CD8-positive, alpha-beta memory T cell (primary cell): ENCODE results near the gene ZCCHC24. TPM values are rescaled to one million over a fixed set of nuclear protein-coding genes. Genes with fewer than 3 reads are reported as not detected.

ENCODE experiments used
- CTCF ChIA-PET: fragments of 350-600 bp; sonication (Branson Sonifier 250); formaldehyde crosslinking; loops from one replicate; lab custom pipeline; 2021; ENCODE audit warnings: antibody characterized with exemption; lab: Charles Lee
- POLR2A ChIA-PET: fragments of 350-600 bp; sonication (Branson Sonifier 250); formaldehyde crosslinking; loops from one replicate; lab custom pipeline; 2021; ENCODE audit warnings: antibody characterized with exemption; lab: Charles Lee
- DNase-seq, 5 donors: peaks; one replicate each; pipeline versions ENCODE4 v3.0.0 to v3.0.0-alpha.2; 2020 to 2022; ENCODE audit warnings: mixed read lengths in 1 of 5
- H3K27ac ChIP-seq: one replicate; pipeline ENCODE4 v1.7.0; 2013; ENCODE audit warnings: low read depth, mild to moderate bottlenecking, low read length, moderate library complexity
- H3K27me3 ChIP-seq: 2 replicates; pipeline ENCODE4 v1.7.0; 2013; ENCODE audit warnings: low read length, mild to moderate bottlenecking; ENCODE audit not compliant: insufficient read depth, poor library complexity, severe bottlenecking
- H3K36me3 ChIP-seq: 2 replicates; pipeline ENCODE4 v1.7.0; 2013; ENCODE audit warnings: mild to moderate bottlenecking, low read length, moderate library complexity; ENCODE audit not compliant: insufficient read depth
- H3K4me1 ChIP-seq: 2 replicates; pipeline ENCODE4 v1.7.0; 2013; ENCODE audit warnings: mild to moderate bottlenecking, low read length, moderate library complexity; ENCODE audit not compliant: insufficient read depth
- H3K4me3 ChIP-seq: 2 replicates; pipeline ENCODE4 v1.7.0; 2013; ENCODE audit warnings: mild to moderate bottlenecking, low read length
- H3K9me3 ChIP-seq: 2 replicates; pipeline ENCODE4 v1.7.0; 2013; ENCODE audit warnings: mild to moderate bottlenecking, low read length
- H3K27ac Mint-ChIP-seq, 8 donors: one replicate each; pipeline ENCODE4 v1.8.0; 2020 to 2021; ENCODE audit warnings: mixed read lengths in 8 of 8, mild to moderate bottlenecking in 6 of 8, inconsistent platforms in 3 of 8, moderate library complexity in 3 of 8
- H3K27me3 Mint-ChIP-seq, 2 donors: one replicate each; pipeline ENCODE4 v1.8.0; 2020 to 2021; ENCODE audit warnings: mixed read lengths in 2 of 2, mild to moderate bottlenecking in 1 of 2, moderate library complexity in 1 of 2
- H3K36me3 Mint-ChIP-seq, 3 donors: one replicate each; pipeline ENCODE4 v1.8.0; 2020 to 2021; ENCODE audit warnings: mixed read lengths in 3 of 3, inconsistent platforms in 1 of 3, mild to moderate bottlenecking in 1 of 3
- H3K4me1 Mint-ChIP-seq, 3 donors: one replicate each; pipeline ENCODE4 v1.8.0; 2020 to 2021; ENCODE audit warnings: mixed read lengths in 3 of 3, inconsistent platforms in 1 of 3, mild to moderate bottlenecking in 1 of 3
- H3K4me3 Mint-ChIP-seq, 7 donors: one replicate each; pipeline ENCODE4 v1.8.0; 2020 to 2021; ENCODE audit warnings: mixed read lengths in 7 of 7, mild to moderate bottlenecking in 6 of 7, moderate library complexity in 4 of 7, inconsistent platforms in 2 of 7
- H3K9me3 Mint-ChIP-seq, 5 donors: one replicate each; pipeline ENCODE4 v1.8.0; 2020 to 2022; ENCODE audit warnings: mixed read lengths in 5 of 5, mild to moderate bottlenecking in 3 of 5, moderate library complexity in 2 of 5, inconsistent platforms in 1 of 5
- polyA plus RNA-seq: library from polyadenylated mRNA; unstranded; fragments of 300-500 nt; fragmentation: Illumina TruSeq; gene quantifications from one replicate; pipeline ENCODE4 v1.2.3, GENCODE V29; 2021
- total RNA-seq, 2 experiments: library from RNA; stranded (reverse); gene quantifications; one replicate each; pipeline ENCODE4 v1.2.3, GENCODE V29; 2021

Gene ZCCHC24
- total RNA-seq (under 1 TPM; 0.83 to 1.00 TPM), polyA plus RNA-seq (1.4 TPM)

- peak; percentile 92 to 98 (median 95) for DNase-seq
- H3K27me3 Mint-ChIP-seq, result peaks cover 0 to 4% of the 10 kb centered on the region in 2 donors
- H3K9me3 ChIP-seq, result no peaks in the 10 kb centered on the region
- H3K36me3 ChIP-seq, result no peaks in the 10 kb centered on the region
- peak within 1 kb of the TSS; percentile 87 to 98 (median 93) for H3K4me3 Mint-ChIP-seq
- H3K27me3 ChIP-seq, result no peaks in the 10 kb centered on the region
- H3K27ac Mint-ChIP-seq, result peak within 1 kb of the TSS; percentile 11 to 93 (median 90)
- H3K36me3 Mint-ChIP-seq, result peaks cover 0 to 3% (median 0%) of the 10 kb centered on the region in 3 donors
- H3K4me3 ChIP-seq, result peak within 1 kb of the TSS; percentile 78
- H3K4me1 ChIP-seq, result peaks cover 20% of the 10 kb centered on the region
- ChIA-PET POLR2A (no interaction called here), CTCF (interaction anchor here (0.9 to 1.8 kb wide), 6 partner anchors 9 to 97 kb away, joined by 3 to 9 read pairs (median 4); no protein-coding TSS in a partner anchor)
- peak within 1 kb of the TSS; percentile 67 for H3K27ac ChIP-seq
- H3K4me1 Mint-ChIP-seq, result peaks cover 23 to 28% (median 24%) of the 10 kb centered on the region in 3 donors
- H3K9me3 Mint-ChIP-seq, result no peaks in the 10 kb centered on the region
Observed at GRCh38 chr10:79445161-79445976, at the start of gene ZCCHC24. Gene ZCCHC24 (minus strand): TSS chr10:79445624. CDS start chr10:79445440, 184 bp downstream.

GRCh38 chr10:79493806-79494205, 48.4 kb upstream of the ZCCHC24 start:
- Histone ChIP-seq H3K4me3 (no peak overlapping the region), H3K27ac (no peak overlapping the region), H3K27me3 (peaks cover 3% of the 10 kb centered on the region), H3K9me3 (no peaks in the 10 kb centered on the region), H3K4me1 (no peaks in the 10 kb centered on the region), H3K36me3 (no peaks in the 10 kb centered on the region)
- Mint-ChIP-seq H3K4me1 (no peaks in the 10 kb centered on the region), H3K27me3 (peaks cover 14 to 27% of the 10 kb centered on the region in 2 donors), H3K9me3 (no peaks in the 10 kb centered on the region), H3K27ac (peak overlapping the region in 1 of 8 donors; percentile 40), H3K4me3 (no peak overlapping the region), H3K36me3 (no peaks in the 10 kb centered on the region)
- POLR2A ChIA-PET, result no interaction called here
- DNase-seq, result no peak
- CTCF ChIA-PET, result interaction anchor here (1.0 kb wide), 1 partner anchor 119 kb away, joined by 3 read pairs; no protein-coding TSS in a partner anchor

DNA sequence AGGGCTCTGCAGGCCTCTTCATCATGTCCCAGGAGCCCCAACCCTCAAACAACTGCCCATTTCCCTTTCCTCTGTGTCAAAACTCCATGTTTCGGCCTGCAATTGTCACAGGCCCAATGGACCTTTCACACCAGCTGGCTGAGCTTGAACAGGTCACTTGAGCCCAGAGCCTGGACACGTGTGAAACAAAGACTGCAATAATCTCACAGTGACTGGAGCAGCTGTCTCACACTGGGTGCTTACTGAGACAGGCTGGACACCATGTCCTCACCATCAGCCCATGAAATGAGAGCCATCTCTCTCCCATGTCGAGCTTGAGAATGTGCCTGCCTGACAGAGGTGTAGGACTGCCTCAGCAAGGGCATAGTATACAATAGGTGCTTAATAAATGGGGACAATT, 47.4 kb upstream of the ZCCHC24 start:
- H3K9me3 Mint-ChIP-seq, result no peaks in the 10 kb centered on the region
- DNase-seq, result no peak
- CTCF ChIA-PET, result no interaction called here
- Histone ChIP-seq H3K36me3 (no peaks in the 10 kb centered on the region), H3K27me3 (peaks cover 3% of the 10 kb centered on the region), H3K4me3 (no peak overlapping the region), H3K9me3 (no peaks in the 10 kb centered on the region), H3K4me1 (no peaks in the 10 kb centered on the region), H3K27ac (no peak overlapping the region)
- no peaks in the 10 kb centered on the region for H3K4me1 Mint-ChIP-seq
- POLR2A ChIA-PET, result no interaction called here
- no peak overlapping the region for H3K27ac Mint-ChIP-seq
- H3K4me3 Mint-ChIP-seq, result no peak overlapping the region
- peaks cover 9 to 19% of the 10 kb centered on the region in 2 donors for H3K27me3 Mint-ChIP-seq
- no peaks in the 10 kb centered on the region for H3K36me3 Mint-ChIP-seq

- H3K4me3 Mint-ChIP-seq, result no peak overlapping the region
- CTCF ChIA-PET, result interaction anchor here (2.1 kb wide), 1 partner anchor 118 kb away, joined by 6 read pairs; no protein-coding TSS in a partner anchor
- no peak for DNase-seq
- no peaks in the 10 kb centered on the region for H3K4me1 ChIP-seq
- peaks cover 3% of the 10 kb centered on the region for H3K27me3 ChIP-seq
- peaks cover 6 to 14% of the 10 kb centered on the region in 2 donors for H3K27me3 Mint-ChIP-seq
- POLR2A ChIA-PET, result no interaction called here
- H3K27ac ChIP-seq, result no peak overlapping the region
- no peak overlapping the region for H3K27ac Mint-ChIP-seq
- no peaks in the 10 kb centered on the region for H3K9me3 ChIP-seq
- no peaks in the 10 kb centered on the region for H3K36me3 Mint-ChIP-seq
- no peaks in the 10 kb centered on the region for H3K4me1 Mint-ChIP-seq
- no peaks in the 10 kb centered on the region for H3K36me3 ChIP-seq
- H3K9me3 Mint-ChIP-seq, result no peaks in the 10 kb centered on the region
- no peak overlapping the region for H3K4me3 ChIP-seq
Observed at GRCh38 chr10:79492256-79492655, 46.8 kb upstream of the ZCCHC24 start.

DNA sequence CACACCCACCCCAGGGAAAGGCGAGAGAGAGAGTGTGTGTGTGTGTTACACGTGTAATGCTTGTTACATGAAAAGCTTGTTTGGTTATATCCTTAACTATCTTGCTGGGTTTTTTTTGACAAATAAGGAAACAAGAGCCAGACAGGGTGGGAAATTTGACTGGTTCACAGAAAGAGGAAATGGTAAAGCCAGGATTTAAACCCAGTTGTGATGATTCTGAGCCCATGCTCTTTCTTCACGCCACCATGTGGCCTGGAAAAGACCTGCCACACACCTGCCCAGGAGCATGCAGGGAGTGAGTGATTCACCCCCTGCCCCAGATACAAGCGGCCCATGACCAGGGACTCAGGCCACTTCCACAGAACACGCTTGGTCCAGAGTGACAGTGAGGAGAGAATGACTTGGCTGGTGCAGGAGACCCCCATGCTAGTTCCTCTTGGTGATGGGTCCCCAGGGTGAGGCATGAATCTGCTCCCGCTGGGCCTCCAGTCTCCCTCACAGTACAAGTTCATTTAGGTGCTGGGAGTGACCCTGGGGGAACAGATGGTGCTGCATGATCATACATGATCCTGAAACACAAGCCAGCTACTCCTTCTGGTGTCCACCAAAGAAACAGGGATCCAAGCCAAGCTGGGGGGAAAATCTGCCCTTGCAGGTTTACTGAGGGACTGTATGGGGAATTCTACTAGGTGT, 45.9 kb upstream of the ZCCHC24 start:
- H3K4me1 ChIP-seq, result no peaks in the 10 kb centered on the region
- no peak overlapping the region for H3K4me3 ChIP-seq
- no peaks in the 10 kb centered on the region for H3K9me3 Mint-ChIP-seq
- H3K9me3 ChIP-seq, result no peaks in the 10 kb centered on the region
- no peak for DNase-seq
- no peaks in the 10 kb centered on the region for H3K27me3 ChIP-seq
- peak overlapping the region in 1 of 8 donors; percentile 44 for H3K27ac Mint-ChIP-seq
- POLR2A ChIA-PET, result no interaction called here
- H3K27ac ChIP-seq, result no peak overlapping the region
- no peaks in the 10 kb centered on the region for H3K4me1 Mint-ChIP-seq
- CTCF ChIA-PET, result interaction anchor here (2.1 kb wide), 1 partner anchor 117 kb away, joined by 6 read pairs; no protein-coding TSS in a partner anchor
- no peak overlapping the region for H3K4me3 Mint-ChIP-seq
- no peaks in the 10 kb centered on the region for H3K36me3 Mint-ChIP-seq
- H3K27me3 Mint-ChIP-seq, result peaks cover 9 to 12% of the 10 kb centered on the region in 2 donors
- no peaks in the 10 kb centered on the region for H3K36me3 ChIP-seq

- peaks cover 5 to 12% of the 10 kb centered on the region in 2 donors for H3K27me3 Mint-ChIP-seq
- no peaks in the 10 kb centered on the region for H3K4me1 Mint-ChIP-seq
- H3K36me3 ChIP-seq, result no peaks in the 10 kb centered on the region
- no peak overlapping the region for H3K27ac ChIP-seq
- no peaks in the 10 kb centered on the region for H3K36me3 Mint-ChIP-seq
- H3K9me3 ChIP-seq, result no peaks in the 10 kb centered on the region
- POLR2A ChIA-PET, result no interaction called here
- no peaks in the 10 kb centered on the region for H3K4me1 ChIP-seq
- CTCF ChIA-PET, result interaction anchor here (2.1 kb wide), 1 partner anchor 116 kb away, joined by 6 read pairs; no protein-coding TSS in a partner anchor
- no peaks in the 10 kb centered on the region for H3K27me3 ChIP-seq
- no peak overlapping the region for H3K4me3 ChIP-seq
- DNase-seq, result no peak
- no peaks in the 10 kb centered on the region for H3K9me3 Mint-ChIP-seq
- no peak overlapping the region for H3K27ac Mint-ChIP-seq
- no peak overlapping the region for H3K4me3 Mint-ChIP-seq
Observed at GRCh38 chr10:79490400-79491142, 45.1 kb upstream of the ZCCHC24 start.

- H3K36me3 Mint-ChIP-seq, result no peaks in the 10 kb centered on the region
- Histone ChIP-seq H3K27ac (no peak overlapping the region), H3K27me3 (no peaks in the 10 kb centered on the region), H3K36me3 (no peaks in the 10 kb centered on the region), H3K4me3 (no peak overlapping the region), H3K9me3 (no peaks in the 10 kb centered on the region), H3K4me1 (no peaks in the 10 kb centered on the region)
- no peak overlapping the region for H3K27ac Mint-ChIP-seq
- peaks cover 0 to 7% of the 10 kb centered on the region in 2 donors for H3K27me3 Mint-ChIP-seq
- POLR2A ChIA-PET, result no interaction called here
- H3K9me3 Mint-ChIP-seq, result no peaks in the 10 kb centered on the region
- H3K4me1 Mint-ChIP-seq, result no peaks in the 10 kb centered on the region
- no peak overlapping the region for H3K4me3 Mint-ChIP-seq
- CTCF ChIA-PET, result interaction anchor here (1.5 to 1.8 kb wide), 2 partner anchors 115 to 117 kb away, joined by 3 to 15 read pairs; no protein-coding TSS in a partner anchor
- DNase-seq, result no peak
Observed at GRCh38 chr10:79488870-79489269, 43.4 kb upstream of the ZCCHC24 start.
